HepG2 (cell line): ENCODE data around the gene GRAMD4. TPM values are rescaled to one million over a fixed set of nuclear protein-coding genes. Genes with fewer than 3 reads are reported as not detected.

ENCODE experiments used
- ATAC-seq: fragments of 200-7000 bp; cut with Tn5 transposase; 3 replicates; pipeline ENCODE4 v1.9.1; 2020; ENCODE audit warnings: mild to moderate bottlenecking, moderate library complexity
- BruUV-seq: library from RNA; stranded (reverse); fragments of 400-500 nt; replicated peaks from 2 replicates; lab custom pipeline; 2021; lab: Mats Ljungman, UMichigan
- CTCF ChIA-PET: fragments of 300-600 bp; formaldehyde crosslinking; extraction: SDS; loops from one replicate; lab custom pipeline; 2021; ENCODE audit warnings: low total read pairs, inconsistent platforms, low intra/inter-chr PET ratio; lab: Yijun Ruan, JAX
- POLR2A ChIA-PET: fragments of 350-600 bp; sonication (Branson Sonifier 250); formaldehyde crosslinking; loops from one replicate; lab custom pipeline; 2020; ENCODE audit warnings: antibody characterized with exemption, inconsistent platforms; lab: Yijun Ruan, JAX
- DNase-seq: peaks from one replicate; pipeline ENCODE4 v3.0.0-alpha.2; 2015; ENCODE audit warnings: low spot score
- FAIRE-seq: peaks from 3 replicates; lab custom pipeline; 2011; peaks lifted over from hg19 to GRCh38; lab: Jason Lieb, UNC
- H2AFZ ChIP-seq: one replicate; pipeline ENCODE4 v1.6.1; 2011; ENCODE audit warnings: low read length, inconsistent platforms
- H3K27ac ChIP-seq: fragments of 300-600 bp; 3 replicates; pipeline ENCODE4 v1.8.0; 2011; ENCODE audit warnings: mixed run types, mild to moderate bottlenecking, mixed read lengths, low read length, inconsistent platforms; ENCODE audit not compliant: insufficient read depth; ENCODE audit errors: extremely low read length
- H3K27me3 ChIP-seq, 2 experiments: fragments of 200-600 bp in 1 of 2; 2 replicates in 1 of 2; 3 replicates in 1 of 2; pipeline versions ENCODE4 v1.6.0 to v1.8.0; 2011; ENCODE audit warnings: low read length in 2 of 2, mild to moderate bottlenecking in 2 of 2, moderate library complexity in 2 of 2, inconsistent platforms in 1 of 2; ENCODE audit not compliant: insufficient read depth in 2 of 2, control insufficient read depth in 1 of 2
- H3K36me3 ChIP-seq, 2 experiments: fragments of 200-600 bp in 1 of 2; replicated peaks in 1 of 2; 2 replicates in 1 of 2; 3 replicates in 1 of 2; pipeline versions ENCODE4 v1.5.1 to v1.8.0; 2011; ENCODE audit warnings: low read length in 2 of 2, inconsistent platforms in 1 of 2; ENCODE audit not compliant: insufficient read depth in 2 of 2, control insufficient read depth in 1 of 2
- H3K4me1 ChIP-seq: 2 replicates; pipeline ENCODE4 v1.5.1; 2012; ENCODE audit warnings: low read length, inconsistent platforms; ENCODE audit not compliant: insufficient read depth
- H3K4me2 ChIP-seq: 2 replicates; pipeline ENCODE4 v1.6.0; 2011; ENCODE audit warnings: low read depth, low read length, inconsistent platforms
- H3K4me3 ChIP-seq, 3 experiments: fragments of 200-600 bp in 1 of 3; sonication (generic), shearing (Covaris generic) in 1 of 3; replicated peaks in 1 of 3; 2 replicates each; pipeline ENCODE4 v1.5.1; 2011 to 2016; ENCODE audit warnings: low read length in 3 of 3, inconsistent platforms in 2 of 3, low read depth in 2 of 3, mild to moderate bottlenecking in 2 of 3, control low read depth in 1 of 3, mixed read lengths in 1 of 3; ENCODE audit not compliant: insufficient read depth in 1 of 3
- H3K79me2 ChIP-seq: one replicate; pipeline ENCODE4 v1.6.1; 2011; ENCODE audit warnings: low read length, inconsistent platforms; ENCODE audit not compliant: insufficient read depth
- H3K9ac ChIP-seq: 2 replicates; pipeline ENCODE4 v1.6.0; 2011; ENCODE audit warnings: mild to moderate bottlenecking, low read depth, low read length, inconsistent platforms; ENCODE audit not compliant: insufficient read depth
- H3K9me3 ChIP-seq: 2 replicates; pipeline ENCODE4 v1.5.1; 2012; ENCODE audit warnings: mild to moderate bottlenecking, low read length
- H4K20me1 ChIP-seq: 2 replicates; pipeline ENCODE4 v1.6.0; 2011; ENCODE audit warnings: inconsistent platforms, mild to moderate bottlenecking, low read length, moderate library complexity; ENCODE audit not compliant: insufficient read depth
- BRCA1 ChIP-seq: sonication (generic); formaldehyde crosslinking; IDR thresholded peaks from 2 replicates; pipeline ENCODE4 v1.4.0; 2020; ENCODE audit warnings: missing genetic modification reagents
- CBX1 ChIP-seq: IDR thresholded peaks from one replicate; pipeline ENCODE4 v1.6.1; 2016; ENCODE audit warnings: antibody characterized with exemption, low read depth
- CHD4 ChIP-seq: fragments of 200-600 bp; sonication (generic); IDR thresholded peaks from 2 replicates; pipeline ENCODE4 v1.7.0; 2017; ENCODE audit warnings: mild to moderate bottlenecking, low read length, borderline replicate concordance
- EED ChIP-seq: sonication (generic); formaldehyde crosslinking; IDR thresholded peaks from 2 replicates; pipeline ENCODE4 v1.5.0; 2020; ENCODE audit warnings: mild to moderate bottlenecking, missing genetic modification reagents
- GATAD1 ChIP-seq: IDR thresholded peaks from 2 replicates; pipeline ENCODE4 v1.6.1; 2016; ENCODE audit warnings: missing genetic modification reagents, missing compliant biosample characterization
- JDP2 ChIP-seq: sonication (generic); formaldehyde crosslinking; IDR thresholded peaks from 2 replicates; pipeline ENCODE4 v1.8.1; 2022; ENCODE audit warnings: missing genetic modification reagents, borderline replicate concordance
- PBX3 ChIP-seq: sonication (generic); formaldehyde crosslinking; IDR thresholded peaks from 2 replicates; pipeline ENCODE4 v1.8.1; 2023; ENCODE audit warnings: missing genetic modification reagents, inconsistent platforms, borderline replicate concordance
- RFX5 ChIP-seq: IDR thresholded peaks from 2 replicates; pipeline ENCODE4 v1.6.1; 2011; ENCODE audit warnings: low read depth, low read length, improper control_type of control experiment
- SP4 ChIP-seq: sonication (generic); formaldehyde crosslinking; IDR thresholded peaks from 2 replicates; pipeline ENCODE4 v1.8.1; 2023; ENCODE audit warnings: mild to moderate bottlenecking, missing genetic modification reagents
- ZNF660 ChIP-seq: sonication (generic); formaldehyde crosslinking; IDR thresholded peaks from 2 replicates; pipeline ENCODE4 v1.5.1; 2020; ENCODE audit warnings: mild to moderate bottlenecking, low read depth, missing genetic modification reagents, borderline replicate concordance
- WGBS: methylation state at CpG from one replicate; pipeline ENCODE4 v1.1.6; 2017; ENCODE audit warnings: low lambda C conversion rate; 5-methylcytosine and 5-hydroxymethylcytosine counted together
- in situ Hi-C: cut with HindIII; loops from 2 replicates; pipeline ENCODE4 v1.10.0; 2017; ENCODE audit warnings: low pct_unique_long_range_greater_than_20kb; ENCODE audit not compliant: extremely low pct_ligation_motif_present
- intact Hi-C: fragments of 100-400 bp; cut with micrococcal nuclease; formaldehyde crosslinking; loops from one replicate; pipeline ENCODE4 v1.10.0; 2022; ENCODE audit not compliant: unreplicated experiment
- polyA plus RNA-seq, 8 experiments: library from polyadenylated mRNA; depleted of rRNA in 3 of 8; stranded (reverse) in 7 of 8; unstranded in 1 of 8; fragments of >200 nt; fragmentation: Illumina TruSeq in 4 of 8; extraction: Trizol in 4 of 8; gene quantifications; 2 replicates each; pipeline versions ENCODE4 v1.2.1 to v1.2.3, GENCODE V29; 2011 to 2016; ENCODE audit warnings: low read depth in 4 of 8, missing spikeins in 1 of 8, mixed read lengths in 1 of 8; ENCODE audit not compliant: insufficient read depth in 1 of 8
- total RNA-seq, 5 experiments: library from RNA; depleted of rRNA; stranded (reverse); fragments of >200 nt; fragmentation: Illumina TruSeq; extraction: Trizol; gene quantifications; 2 replicates each; pipeline ENCODE4 v1.2.3, GENCODE V29; 2016; ENCODE audit warnings: low read depth in 1 of 5
- TF ChIP-seq, protein P1 (sequence below): IDR thresholded peaks from 2 replicates; pipeline ENCODE4 v1.6.1; 2016

GRAMD4 gene
- total and polyA plus RNA-seq, 2 of the 13 experiments (the other 11 are each of a cell fraction or from before 2014, with no cell fraction given), result 15.2 to 15.7 TPM

DNA sequence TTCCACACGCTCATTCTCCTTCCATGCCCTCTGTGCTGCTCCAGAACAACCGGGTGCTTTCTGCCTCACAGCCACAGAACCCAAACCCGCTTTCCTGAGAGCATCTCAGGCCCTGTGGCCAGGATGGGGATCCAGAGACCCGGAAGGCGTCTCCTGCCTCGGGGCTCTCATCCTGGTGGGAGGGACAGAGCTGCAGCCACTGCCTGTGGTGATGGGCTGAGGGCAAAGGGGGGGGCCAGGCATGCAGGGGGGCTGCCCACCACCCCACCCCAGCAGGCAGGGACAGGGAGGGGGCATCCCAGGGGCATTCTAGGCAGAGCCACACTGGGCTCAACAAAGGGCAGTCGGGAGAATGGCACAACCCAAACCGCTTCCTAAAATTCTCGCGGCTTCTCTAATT lies 76.4 kb downstream of the GRAMD4 start:
- Histone ChIP-seq H3K79me2 (no peaks in the 10 kb centered on the region), H3K4me2 (no peak overlapping the region), H3K9me3 (no peaks in the 10 kb centered on the region), H3K4me3 (no peak overlapping the region), H3K27me3 (no peaks in the 10 kb centered on the region), H3K9ac (no peak overlapping the region), H4K20me1 (no peaks in the 10 kb centered on the region), H3K27ac (no peak overlapping the region), H3K4me1 (no peaks in the 10 kb centered on the region), H2AFZ (no peak overlapping the region), H3K36me3 (peaks cover 20 to 77% of the 10 kb centered on the region in 2 experiments; a peak in 4 of 5 replicates)
- CTCF ChIA-PET, result no interaction called here
- FAIRE-seq (no peak), DNase-seq (no peak), ATAC-seq (no peak)
- in situ Hi-C loops (no loop called here), intact Hi-C loops (no loop called here)
- BruUV-seq, result no TSS peak
- POLR2A ChIA-PET, result no interaction called here
- 94% methylated on average over 9 of the region's 10 CpGs for WGBS
- no peak for TF ChIP-seq ZNF660 (CRISPR knock-in tag)
- TF ChIP-seq SP4 (CRISPR knock-in tag), result no peak
- no peak for TF ChIP-seq EED
- TF ChIP-seq RFX5, result no peak
- TF ChIP-seq, protein P1, sequence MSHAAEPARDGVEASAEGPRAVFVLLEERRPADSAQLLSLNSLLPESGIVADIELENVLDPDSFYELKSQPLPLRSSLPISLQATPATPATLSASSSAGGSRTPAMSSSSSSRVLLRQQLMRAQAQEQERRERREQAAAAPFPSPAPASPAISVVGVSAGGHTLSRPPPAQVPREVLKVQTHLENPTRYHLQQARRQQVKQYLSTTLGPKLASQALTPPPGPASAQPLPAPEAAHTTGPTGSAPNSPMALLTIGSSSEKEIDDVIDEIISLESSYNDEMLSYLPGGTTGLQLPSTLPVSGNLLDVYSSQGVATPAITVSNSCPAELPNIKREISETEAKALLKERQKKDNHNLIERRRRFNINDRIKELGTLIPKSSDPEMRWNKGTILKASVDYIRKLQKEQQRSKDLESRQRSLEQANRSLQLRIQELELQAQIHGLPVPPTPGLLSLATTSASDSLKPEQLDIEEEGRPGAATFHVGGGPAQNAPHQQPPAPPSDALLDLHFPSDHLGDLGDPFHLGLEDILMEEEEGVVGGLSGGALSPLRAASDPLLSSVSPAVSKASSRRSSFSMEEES (CRISPR knock-in tag), result no peak
- TF ChIP-seq GATAD1 (CRISPR knock-in tag), result no peak
- no peak for TF ChIP-seq BRCA1 (CRISPR knock-in tag)
- no peak for TF ChIP-seq PBX3 (CRISPR knock-in tag)
- no peak for TF ChIP-seq CHD4
- no peak for TF ChIP-seq JDP2
- TF ChIP-seq CBX1, result no peak
